ENCODE data around the gene C2orf68. TPM values are rescaled to one million over a fixed set of nuclear protein-coding genes. Genes with fewer than 3 reads are reported as not detected.
"Not testable (repeated sequence)": the region's sequence is repeated elsewhere in the genome, so short reads cannot be mapped to it uniquely, and the experiment has no call there.

C2orf68 gene
- polyA plus RNA-seq, 2 donors: 13.8 to 31.7 TPM

- not testable (repeated sequence) for H3K27me3 ChIP-seq (ENCODE audit: control insufficient read depth in 1 of 2, insufficient read depth in 2 of 2, low read length in 2 of 2); H3K27ac ChIP-seq (ENCODE audit: low read depth in 2 of 2, low read length in 1 of 2); H3K9me3 ChIP-seq (ENCODE audit: control insufficient read depth in 2 of 2, insufficient read depth in 1 of 2, low read depth in 1 of 2, low read length in 1 of 2); H3K4me1 ChIP-seq (ENCODE audit: control insufficient read depth in 2 of 2, insufficient read depth in 2 of 2, low read length in 1 of 2); H3K36me3 ChIP-seq (ENCODE audit: control insufficient read depth in 2 of 2, insufficient read depth in 2 of 2, low read length in 1 of 2)
- WGBS, 2 donors: 80 to 81% methylated on average over 12 of the region's 12 CpGs
- H3K4me3 ChIP-seq (ENCODE audit: low read depth in 1 of 2, low read length in 2 of 2): peak overlapping the region; percentile 69 to 90
Measured at GRCh38 chr2:85560403-85560726, 51.5 kb downstream of the C2orf68 start.

- Histone ChIP-seq H3K9me3 (ENCODE audit: control insufficient read depth in 2 of 2, insufficient read depth in 1 of 2, low read depth in 1 of 2, low read length in 1 of 2) (no peaks in the 10 kb centered on the region), H3K36me3 (ENCODE audit: control insufficient read depth in 2 of 2, insufficient read depth in 2 of 2, low read length in 1 of 2) (peaks cover 11 to 15% of the 10 kb centered on the region in 2 donors), H3K27me3 (ENCODE audit: control insufficient read depth in 1 of 2, insufficient read depth in 2 of 2, low read length in 2 of 2) (no peaks in the 10 kb centered on the region), H3K27ac (ENCODE audit: low read depth in 2 of 2, low read length in 1 of 2) (no peak overlapping the region), H3K4me1 (ENCODE audit: control insufficient read depth in 2 of 2, insufficient read depth in 2 of 2, low read length in 1 of 2) (no peaks in the 10 kb centered on the region), H3K4me3 (ENCODE audit: low read depth in 1 of 2, low read length in 2 of 2) (no peak overlapping the region)
- WGBS, 2 donors: 96 to 98% methylated on average over 1 of the region's 1 CpG
Measured at GRCh38 chr2:85558160-85558559, 53.7 kb downstream of the C2orf68 start.

- H3K4me3 ChIP-seq (ENCODE audit: low read depth in 1 of 2, low read length in 2 of 2): no peak overlapping the region
- H3K4me1 ChIP-seq (ENCODE audit: control insufficient read depth in 2 of 2, insufficient read depth in 2 of 2, low read length in 1 of 2): no peaks in the 10 kb centered on the region
- H3K36me3 ChIP-seq (ENCODE audit: control insufficient read depth in 2 of 2, insufficient read depth in 2 of 2, low read length in 1 of 2): peaks cover 20 to 22% of the 10 kb centered on the region in 2 donors
- H3K27me3 ChIP-seq (ENCODE audit: control insufficient read depth in 1 of 2, insufficient read depth in 2 of 2, low read length in 2 of 2): no peaks in the 10 kb centered on the region
- 93 to 94% methylated on average over 5 of the region's 5 CpGs for WGBS, 2 donors
- H3K27ac ChIP-seq (ENCODE audit: low read depth in 2 of 2, low read length in 1 of 2): no peak overlapping the region
- no peaks in the 10 kb centered on the region for H3K9me3 ChIP-seq (ENCODE audit: control insufficient read depth in 2 of 2, insufficient read depth in 1 of 2, low read depth in 1 of 2, low read length in 1 of 2)
Measured at GRCh38 chr2:85557130-85557529, 54.7 kb downstream of the C2orf68 start.

Other genes with a start within 250 kb of the C2orf68 start
- gene CAPG, start 201.7 kb downstream of the C2orf68 start, polyA plus RNA-seq: 100 to 1,000 TPM; 273 to 297 TPM
- gene SH2D6, start 193.4 kb downstream of the C2orf68 start, polyA plus RNA-seq: under 1 TPM; 0.07 to 0.14 TPM
- 100 to 1,000 TPM in 1 of 2 donors, 10 to 100 TPM in 1; 53.9 to 113 TPM for gene MAT2A, start 72.9 kb downstream of the C2orf68 start, polyA plus RNA-seq
- gene GGCX, start 50.6 kb downstream of the C2orf68 start, polyA plus RNA-seq: 10 to 100 TPM; 10.2 to 18.1 TPM
- gene VAMP8, start 34.5 kb downstream of the C2orf68 start, polyA plus RNA-seq: 100 to 1,000 TPM; 337 to 430 TPM
- 10 to 100 TPM; 19.5 to 39.6 TPM for gene VAMP5, start 27.6 kb downstream of the C2orf68 start, polyA plus RNA-seq
- 100 to 1,000 TPM; 159 to 189 TPM for gene RNF181, start 16.3 kb downstream of the C2orf68 start, polyA plus RNA-seq
- gene TMEM150A, start 9.4 kb downstream of the C2orf68 start, polyA plus RNA-seq: 1 to 10 TPM; 9.3 to 9.9 TPM
- 10 to 100 TPM; 18.3 to 30.8 TPM for gene USP39, start 4.1 kb upstream of the C2orf68 start, polyA plus RNA-seq
- gene SFTPB, start 56.1 kb upstream of the C2orf68 start, polyA plus RNA-seq: 1 to 10 TPM in 1 of 2 donors, under 1 TPM in 1; 0.77 to 1.9 TPM
- gene GNLY, start 82.3 kb upstream of the C2orf68 start, polyA plus RNA-seq: 1 to 10 TPM; 1.2 to 1.7 TPM
- gene ATOH8, start 141.9 kb upstream of the C2orf68 start, polyA plus RNA-seq: 1 to 10 TPM; 3.0 to 5.9 TPM